Measurements from ENCODE around the gene RNU5D-1. TPM values are rescaled to one million over a fixed set of nuclear protein-coding genes. Genes with fewer than 3 reads are reported as not detected.

Gene RNU5D-1
- total and polyA plus RNA-seq, 2 of the 13 experiments (the other 11 are each of a cell fraction or from before 2014, with no cell fraction given), result 165 TPM; not detected in 1

- no peaks in the 10 kb centered on the region for H3K79me2 ChIP-seq (ENCODE audit: insufficient read depth, low read length)
- no peak overlapping the region for H3K4me3 ChIP-seq (replicated peaks in 1 of 3; ENCODE audit: insufficient read depth in 1 of 3, low read depth in 2 of 3, low read length in 3 of 3)
- no TSS peak for BruUV-seq (replicated peaks)
- H3K27me3 ChIP-seq (ENCODE audit: control insufficient read depth in 1 of 2, insufficient read depth in 2 of 2, low read length in 2 of 2), result no peaks in the 10 kb centered on the region
- peaks cover 42 to 74% of the 10 kb centered on the region in 2 experiments for H3K36me3 ChIP-seq (replicated peaks in 1 of 2; ENCODE audit: control insufficient read depth in 1 of 2, insufficient read depth in 2 of 2, low read length in 2 of 2)
- POLR2A ChIA-PET, result no interaction called here
- FAIRE-seq (no peak), DNase-seq (ENCODE audit: low spot score) (no peak), ATAC-seq (no peak)
- H3K4me1 ChIP-seq (ENCODE audit: insufficient read depth, low read length), result no peaks in the 10 kb centered on the region
- intact Hi-C loops (cut with micrococcal nuclease; ENCODE audit: unreplicated experiment) (no loop called here), in situ Hi-C loops (cut with HindIII; ENCODE audit: extremely low pct_ligation_motif_present, low pct_unique_long_range_greater_than_20kb) (no loop called here)
- no peak for TF ChIP-seq NFKB2 (CRISPR knock-in tag; IDR thresholded peaks at IDR 0.05; ENCODE audit: borderline replicate concordance)
- TF ChIP-seq RCOR2 (CRISPR knock-in tag; IDR thresholded peaks at IDR 0.05), result no peak
- no peak for TF ChIP-seq ZNF850 (CRISPR knock-in tag; conservative IDR thresholded peaks at IDR 0.05)
- no peak for TF ChIP-seq ZNF792 (CRISPR knock-in tag; IDR thresholded peaks at IDR 0.05)
- no peak for TF ChIP-seq ZNF451 (CRISPR knock-in tag; IDR thresholded peaks at IDR 0.05)
- TF ChIP-seq HNF4A (CRISPR knock-in tag; IDR thresholded peaks at IDR 0.05), result no peak
- no peak for TF ChIP-seq ZNF414 (CRISPR knock-in tag; IDR thresholded peaks at IDR 0.05)
- whole genome bisulfite sequencing (ENCODE audit: low lambda C conversion rate), result 92% methylated on average over 1 of the region's 3 CpGs
- H3K9me3 ChIP-seq (ENCODE audit: low read length), result no peaks in the 10 kb centered on the region
- H3K27ac ChIP-seq (ENCODE audit: extremely low read length, insufficient read depth, low read length), result no peak overlapping the region
- CTCF ChIA-PET (ENCODE audit: low intra/inter-chr PET ratio, low total read pairs), result no interaction called here
- no peak overlapping the region for H2AFZ ChIP-seq (ENCODE audit: low read length)
- H3K4me2 ChIP-seq (ENCODE audit: low read depth, low read length), result no peak overlapping the region
- H4K20me1 ChIP-seq (ENCODE audit: insufficient read depth, low read length), result no peaks in the 10 kb centered on the region
- no peak overlapping the region for H3K9ac ChIP-seq (ENCODE audit: insufficient read depth, low read depth, low read length)
These were observed 29.9 kb upstream of the RNU5D-1 start for GRCh38 chr1:44760876-44761275.

GRCh38 chr1:44759077-44759476, 28.1 kb upstream of the RNU5D-1 start:
- Histone ChIP-seq H3K27me3 (ENCODE audit: control insufficient read depth in 1 of 2, insufficient read depth in 2 of 2, low read length in 2 of 2) (no peaks in the 10 kb centered on the region), H3K9ac (ENCODE audit: insufficient read depth, low read depth, low read length) (no peak overlapping the region), H4K20me1 (ENCODE audit: insufficient read depth, low read length) (no peaks in the 10 kb centered on the region), H2AFZ (ENCODE audit: low read length) (no peak overlapping the region), H3K27ac (ENCODE audit: extremely low read length, insufficient read depth, low read length) (no peak overlapping the region), H3K4me2 (ENCODE audit: low read depth, low read length) (no peak overlapping the region), H3K4me3 (replicated peaks in 1 of 3; ENCODE audit: insufficient read depth in 1 of 3, low read depth in 2 of 3, low read length in 3 of 3) (no peak overlapping the region), H3K9me3 (ENCODE audit: low read length) (no peaks in the 10 kb centered on the region), H3K36me3 (replicated peaks in 1 of 2; ENCODE audit: control insufficient read depth in 1 of 2, insufficient read depth in 2 of 2, low read length in 2 of 2) (peaks cover 49 to 87% of the 10 kb centered on the region in 2 experiments), H3K79me2 (ENCODE audit: insufficient read depth, low read length) (no peaks in the 10 kb centered on the region), H3K4me1 (ENCODE audit: insufficient read depth, low read length) (no peaks in the 10 kb centered on the region)
- no peak for ATAC-seq
- in situ Hi-C loops (cut with HindIII; ENCODE audit: extremely low pct_ligation_motif_present, low pct_unique_long_range_greater_than_20kb), result no loop called here
- ChIA-PET POLR2A (no interaction called here), CTCF (ENCODE audit: low intra/inter-chr PET ratio, low total read pairs) (no interaction called here)
- intact Hi-C loops (cut with micrococcal nuclease; ENCODE audit: unreplicated experiment), result no loop called here
- TF ChIP-seq ZNF383 (CRISPR knock-in tag; IDR thresholded peaks at IDR 0.05; ENCODE audit: borderline replicate concordance) (no peak), CREB1 (IDR thresholded peaks at IDR 0.05) (peak; percentile 55; the same call in 1 of the 2 replicates), CREB1 (CRISPR knock-in tag; IDR thresholded peaks at IDR 0.05) (no peak), ATF7 (IDR thresholded peaks at IDR 0.05) (peak; percentile 89), ATF7 (CRISPR knock-in tag; IDR thresholded peaks at IDR 0.05) (no peak)
- WGBS (ENCODE audit: low lambda C conversion rate), result 91% methylated on average over 11 of the region's 11 CpGs
- BruUV-seq (replicated peaks), result no TSS peak
- FAIRE-seq, result no peak
- no peak for DNase-seq (ENCODE audit: low spot score)

Data from HepG2 (cell line).